ENCODE measurements around the gene FLVCR2.

DNA sequence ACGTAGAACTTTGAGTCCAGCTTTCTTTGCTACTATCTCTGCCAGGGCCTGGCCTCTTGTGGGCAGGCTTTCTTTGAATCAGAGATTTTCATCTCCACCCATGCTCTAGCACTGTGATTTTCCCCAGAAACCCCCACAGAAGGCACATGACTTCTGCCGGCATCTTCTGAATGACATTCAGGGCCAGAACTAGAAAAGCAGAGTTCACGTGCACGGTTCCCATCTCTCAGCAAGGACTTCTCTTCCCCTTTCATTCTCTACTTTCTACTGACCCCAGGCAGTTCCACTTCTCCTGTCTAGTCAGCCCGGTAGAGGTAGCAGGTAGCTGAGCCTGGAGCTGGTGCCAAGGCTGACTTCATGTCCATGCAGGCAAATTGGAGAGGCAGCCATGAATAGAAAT lies 29.3 kb upstream of the FLVCR2 start:
- TF ChIP-seq, protein P1, sequence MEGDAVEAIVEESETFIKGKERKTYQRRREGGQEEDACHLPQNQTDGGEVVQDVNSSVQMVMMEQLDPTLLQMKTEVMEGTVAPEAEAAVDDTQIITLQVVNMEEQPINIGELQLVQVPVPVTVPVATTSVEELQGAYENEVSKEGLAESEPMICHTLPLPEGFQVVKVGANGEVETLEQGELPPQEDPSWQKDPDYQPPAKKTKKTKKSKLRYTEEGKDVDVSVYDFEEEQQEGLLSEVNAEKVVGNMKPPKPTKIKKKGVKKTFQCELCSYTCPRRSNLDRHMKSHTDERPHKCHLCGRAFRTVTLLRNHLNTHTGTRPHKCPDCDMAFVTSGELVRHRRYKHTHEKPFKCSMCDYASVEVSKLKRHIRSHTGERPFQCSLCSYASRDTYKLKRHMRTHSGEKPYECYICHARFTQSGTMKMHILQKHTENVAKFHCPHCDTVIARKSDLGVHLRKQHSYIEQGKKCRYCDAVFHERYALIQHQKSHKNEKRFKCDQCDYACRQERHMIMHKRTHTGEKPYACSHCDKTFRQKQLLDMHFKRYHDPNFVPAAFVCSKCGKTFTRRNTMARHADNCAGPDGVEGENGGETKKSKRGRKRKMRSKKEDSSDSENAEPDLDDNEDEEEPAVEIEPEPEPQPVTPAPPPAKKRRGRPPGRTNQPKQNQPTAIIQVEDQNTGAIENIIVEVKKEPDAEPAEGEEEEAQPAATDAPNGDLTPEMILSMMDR (tag by site-specific recombination; IDR thresholded peaks at IDR 0.05): no peak
- TF ChIP-seq, protein P2, sequence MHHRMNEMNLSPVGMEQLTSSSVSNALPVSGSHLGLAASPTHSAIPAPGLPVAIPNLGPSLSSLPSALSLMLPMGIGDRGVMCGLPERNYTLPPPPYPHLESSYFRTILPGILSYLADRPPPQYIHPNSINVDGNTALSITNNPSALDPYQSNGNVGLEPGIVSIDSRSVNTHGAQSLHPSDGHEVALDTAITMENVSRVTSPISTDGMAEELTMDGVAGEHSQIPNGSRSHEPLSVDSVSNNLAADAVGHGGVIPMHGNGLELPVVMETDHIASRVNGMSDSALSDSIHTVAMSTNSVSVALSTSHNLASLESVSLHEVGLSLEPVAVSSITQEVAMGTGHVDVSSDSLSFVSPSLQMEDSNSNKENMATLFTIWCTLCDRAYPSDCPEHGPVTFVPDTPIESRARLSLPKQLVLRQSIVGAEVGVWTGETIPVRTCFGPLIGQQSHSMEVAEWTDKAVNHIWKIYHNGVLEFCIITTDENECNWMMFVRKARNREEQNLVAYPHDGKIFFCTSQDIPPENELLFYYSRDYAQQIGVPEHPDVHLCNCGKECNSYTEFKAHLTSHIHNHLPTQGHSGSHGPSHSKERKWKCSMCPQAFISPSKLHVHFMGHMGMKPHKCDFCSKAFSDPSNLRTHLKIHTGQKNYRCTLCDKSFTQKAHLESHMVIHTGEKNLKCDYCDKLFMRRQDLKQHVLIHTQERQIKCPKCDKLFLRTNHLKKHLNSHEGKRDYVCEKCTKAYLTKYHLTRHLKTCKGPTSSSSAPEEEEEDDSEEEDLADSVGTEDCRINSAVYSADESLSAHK (tag by site-specific recombination; IDR thresholded peaks at IDR 0.05): no peak
- TF ChIP-seq ZNF302 (tag by site-specific recombination; IDR thresholded peaks at IDR 0.05; ENCODE audit: low read depth) (no peak), PRDM1 (tag by site-specific recombination; IDR thresholded peaks at IDR 0.05) (no peak), ZNF239 (tag by site-specific recombination; IDR thresholded peaks at IDR 0.05) (no peak), YY1 (tag by site-specific recombination; IDR thresholded peaks at IDR 0.05) (no peak), ZNF701 (tag by site-specific recombination; IDR thresholded peaks at IDR 0.05) (no peak), BCL11A (tag by site-specific recombination; IDR thresholded peaks at IDR 0.05; ENCODE audit: low read depth) (no peak)

Measured in HEK293 (cell line).